ENCODE data around the gene NR5A2. TPM values are rescaled to one million over a fixed set of nuclear protein-coding genes. Genes with fewer than 3 reads are reported as not detected.

The NR5A2 gene
- total RNA-seq, result not detected

DNA sequence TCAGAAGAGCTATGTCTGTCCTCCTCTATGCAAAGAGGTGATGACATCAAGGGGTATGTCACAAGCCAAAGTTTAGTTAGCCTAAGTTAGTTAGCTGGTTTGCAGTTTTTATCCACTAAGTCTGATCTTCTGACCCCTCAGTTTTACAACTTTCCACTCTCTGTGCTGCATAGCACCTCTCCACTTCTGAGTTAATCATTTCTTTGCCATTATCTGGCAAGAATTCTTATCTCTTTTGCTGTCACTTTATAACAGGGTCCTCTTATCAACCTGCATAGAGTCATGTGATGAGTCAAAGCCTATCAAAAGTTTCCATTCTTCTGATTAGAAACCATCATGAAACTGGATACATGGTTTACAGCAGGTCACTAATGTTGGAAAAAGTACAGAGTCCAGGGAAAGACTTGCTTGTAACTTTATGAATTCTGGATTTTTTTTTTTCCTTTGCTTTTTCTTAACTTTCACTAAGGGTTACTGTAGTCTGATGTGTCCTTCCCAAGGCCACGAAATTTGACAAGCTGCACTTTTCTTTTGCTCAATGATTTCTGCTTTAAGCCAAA lies at the start of gene NR5A2:
TSS of gene NR5A2 (plus strand) at position 447 of the 560 bp plus-strand sequence. CDS start 138 bp downstream, outside the sequence.
- no peak for DNase-seq

DNA sequence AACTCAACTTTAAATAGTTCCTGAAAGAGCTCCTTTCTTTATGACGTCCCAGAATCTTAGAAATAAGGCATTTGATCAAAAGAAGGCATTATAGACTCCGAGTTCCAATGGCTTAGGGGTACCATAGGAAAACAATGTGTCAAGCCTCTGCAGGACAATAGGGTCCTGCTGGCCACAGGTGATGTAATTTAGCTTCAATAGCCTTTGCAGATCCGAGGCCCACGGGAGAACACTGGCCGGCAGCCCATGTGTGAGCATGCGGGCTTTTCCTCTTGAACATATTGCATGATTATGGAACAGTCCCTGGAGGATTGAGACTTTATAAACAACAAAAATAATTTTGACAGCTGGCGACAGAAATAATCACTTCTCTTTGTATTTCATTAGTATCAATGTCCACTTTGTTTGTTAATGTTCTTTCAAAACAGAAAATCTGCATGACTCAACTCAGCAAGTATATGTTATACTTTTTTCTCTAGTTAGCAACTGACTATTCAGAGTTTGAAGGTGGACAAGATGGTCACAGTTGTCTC lies 49.0 kb upstream of the NR5A2 start:
- no peak for DNase-seq

DNA sequence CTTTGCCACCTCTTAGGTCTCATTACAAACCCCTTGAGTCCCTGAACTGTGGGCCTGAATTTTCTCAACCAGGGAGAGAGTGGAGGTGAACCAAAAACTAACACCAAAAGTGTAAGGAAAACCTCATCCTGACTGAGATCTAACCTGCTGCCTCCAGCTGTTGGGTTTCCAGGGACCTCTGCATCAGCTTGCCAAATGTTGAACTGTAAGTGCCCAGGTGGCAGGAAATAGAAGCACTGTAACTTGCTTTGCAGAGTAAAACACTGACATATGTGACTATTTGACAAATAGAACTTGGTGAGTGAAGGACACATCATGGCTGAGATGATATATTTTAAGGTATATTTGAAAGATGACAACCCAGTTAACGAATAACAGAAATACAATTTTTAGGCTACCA lies 48.4 kb upstream of the NR5A2 start:
- no peak for DNase-seq

DNA sequence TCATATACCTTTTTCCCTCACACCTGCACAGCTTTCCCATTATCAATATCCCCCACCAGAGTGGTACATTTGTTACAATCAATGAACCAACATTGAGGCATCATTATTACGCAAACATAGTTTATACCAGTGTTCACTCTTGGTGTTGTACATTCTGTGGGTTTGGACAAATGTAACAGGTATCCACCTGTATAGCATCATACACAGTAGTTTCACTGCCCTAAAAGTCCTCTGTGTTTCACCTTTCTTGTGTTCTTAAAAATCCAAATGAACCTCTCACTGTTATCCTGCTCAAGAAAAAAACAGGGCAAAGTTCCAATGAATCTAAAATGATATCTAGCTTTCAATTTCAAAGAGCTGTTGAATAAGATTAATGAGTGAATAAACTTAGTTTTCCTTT lies 45.9 kb upstream of the NR5A2 start:
- no peak for DNase-seq

DNA sequence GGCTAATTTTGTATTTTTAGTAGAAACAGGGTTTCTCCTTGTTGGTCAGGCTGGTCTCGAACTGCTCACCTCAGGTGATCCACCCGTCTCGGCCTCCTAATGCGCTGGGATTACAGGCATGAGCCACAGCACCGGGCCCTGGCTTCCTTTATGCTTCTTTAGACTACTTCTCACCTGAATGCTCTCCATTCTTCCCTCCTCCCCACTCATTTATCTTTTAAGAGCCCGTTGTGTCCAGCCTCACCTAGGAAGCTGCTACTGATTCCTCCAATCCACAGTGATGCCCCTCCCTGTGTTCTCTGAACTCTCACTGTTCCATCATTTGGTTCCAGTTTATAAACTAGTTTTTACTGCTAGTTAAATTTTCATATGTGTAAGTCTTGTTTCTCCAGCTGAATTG lies 44.9 kb upstream of the NR5A2 start:
- DNase-seq, result no peak

DNA sequence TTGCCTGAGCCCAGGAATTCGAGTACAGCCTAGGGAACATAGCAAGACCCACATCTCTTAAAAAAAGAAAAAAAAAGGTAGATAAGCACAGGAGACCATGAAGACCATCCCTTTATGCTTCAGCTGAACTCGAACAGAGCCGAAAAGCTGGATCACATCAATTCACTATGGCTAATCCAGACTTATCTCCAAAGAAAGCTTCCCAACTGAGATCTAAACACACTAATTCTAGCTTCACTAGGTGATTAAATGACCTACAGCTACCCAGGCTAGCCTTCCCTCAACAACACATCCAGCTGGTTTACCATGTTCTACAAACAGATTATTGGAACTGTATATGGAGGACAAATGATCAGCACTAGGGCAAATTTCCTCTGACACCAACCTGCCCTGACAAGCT lies 44.0 kb upstream of the NR5A2 start:
- no peak for DNase-seq

DNA sequence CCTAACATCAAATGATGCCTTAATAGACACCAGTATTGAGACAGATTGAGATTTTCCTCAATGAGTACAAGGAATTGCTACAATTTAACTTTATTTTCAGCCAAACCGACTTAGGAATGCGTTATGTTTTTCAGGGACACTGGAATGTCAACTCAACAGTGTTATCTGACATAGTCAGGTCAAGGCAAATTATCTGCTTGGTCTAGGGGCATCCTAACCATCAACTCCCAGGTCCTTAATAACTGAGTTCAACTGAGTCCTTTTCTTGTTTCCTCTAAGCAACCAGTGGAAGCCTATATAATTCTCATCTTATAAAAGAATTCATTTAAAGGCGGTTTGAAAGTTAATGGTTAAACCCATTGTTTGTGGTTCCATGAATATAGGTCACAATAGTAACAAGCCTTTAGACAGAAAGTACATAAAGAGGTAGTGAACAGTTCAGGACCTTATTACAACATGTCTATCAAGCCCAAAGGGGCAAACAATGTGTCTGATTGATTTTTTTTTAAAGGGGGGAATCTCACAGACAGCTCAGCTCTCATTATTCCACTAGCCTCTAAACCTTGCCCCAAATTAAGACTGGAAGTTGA lies 32.3 kb upstream of the NR5A2 start:
- DNase-seq, result no peak

DNA sequence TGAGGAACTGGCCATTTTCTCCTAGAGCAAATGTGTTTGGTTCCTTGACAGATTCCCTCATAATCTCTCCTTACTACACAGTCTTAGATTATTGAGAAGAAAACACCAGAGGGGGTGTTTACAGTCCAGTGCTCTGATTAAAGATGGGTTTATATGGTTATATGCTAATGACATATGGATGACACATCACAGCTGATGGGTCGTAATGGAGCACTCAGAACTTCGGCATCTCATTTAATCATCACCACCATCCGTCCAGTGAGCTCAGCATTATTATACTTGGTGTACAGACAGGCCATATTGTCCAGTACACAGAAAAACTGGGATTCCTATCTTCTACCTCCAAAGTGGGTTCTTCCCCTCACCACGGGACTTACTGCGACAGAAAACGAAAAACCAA lies 22.3 kb upstream of the NR5A2 start:
- DNase-seq, result no peak

DNA sequence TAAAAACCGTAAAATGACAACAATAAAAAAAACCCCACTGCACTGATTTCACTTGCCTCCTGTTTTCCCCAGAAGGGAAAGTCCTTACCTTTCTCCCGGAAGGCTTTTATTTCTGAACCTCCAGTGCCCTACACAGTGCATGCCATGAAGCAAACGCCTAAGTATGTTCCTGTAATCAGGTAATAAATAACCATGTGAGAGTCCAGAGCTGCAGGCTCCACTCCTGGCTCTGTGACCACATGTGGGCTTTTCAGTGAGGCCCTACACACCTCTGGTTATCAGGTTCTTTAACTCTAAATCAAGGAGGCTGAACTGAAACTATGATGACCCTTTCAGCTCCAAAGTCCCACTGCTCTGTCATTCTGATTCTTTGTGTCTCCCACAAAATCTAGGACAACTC lies 20.8 kb upstream of the NR5A2 start:
- no peak for DNase-seq

DNA sequence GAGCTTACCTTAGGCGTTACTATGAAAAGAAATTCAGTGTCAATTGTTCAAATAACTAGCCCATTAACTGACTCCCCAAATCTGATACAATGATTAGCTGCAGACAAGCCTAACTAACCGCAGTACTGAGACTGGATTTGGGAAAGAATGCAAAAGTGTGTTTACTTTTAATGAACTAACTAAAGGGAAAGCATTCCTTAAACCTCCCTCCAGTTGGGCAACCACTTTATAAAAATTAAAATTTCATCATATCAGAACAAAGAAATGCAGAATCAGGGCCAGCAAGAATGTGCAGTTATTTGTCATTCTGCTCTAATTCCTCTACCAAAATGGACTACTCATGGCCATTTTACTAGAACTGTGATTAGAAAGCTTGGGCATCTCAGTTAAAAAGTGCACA lies 11.7 kb upstream of the NR5A2 start:
- DNase-seq, result no peak

DNA sequence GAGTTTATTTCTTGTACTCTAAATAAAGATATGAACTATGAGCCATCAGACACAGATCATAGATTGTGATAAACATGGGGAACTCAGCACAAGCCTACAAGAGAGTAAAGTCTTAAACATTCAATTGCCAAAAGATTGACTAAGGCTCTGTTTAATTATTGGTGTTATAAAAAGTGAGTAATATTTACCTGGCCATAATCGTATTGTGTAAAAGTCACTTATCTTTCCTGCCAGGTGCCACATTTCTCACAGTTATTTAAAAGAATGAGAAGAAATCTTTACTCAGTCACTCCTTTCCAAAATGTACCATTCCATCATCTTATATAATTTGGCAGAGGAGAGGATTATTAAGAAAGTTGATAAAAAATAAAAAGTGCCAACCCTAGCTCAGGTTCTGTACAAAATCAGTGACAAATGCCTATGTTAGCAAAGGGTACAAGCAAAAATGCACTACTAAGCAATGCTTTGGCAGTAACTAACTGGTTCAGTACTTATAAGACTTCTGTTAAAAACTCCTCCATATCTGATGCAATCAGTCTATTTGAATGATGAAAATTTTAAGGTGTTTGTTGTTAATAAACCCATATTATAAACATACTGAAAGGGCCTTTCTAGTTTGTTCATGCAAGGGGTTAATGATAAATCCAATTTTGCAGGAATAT lies 5.8 kb upstream of the NR5A2 start:
- no peak for DNase-seq

DNA sequence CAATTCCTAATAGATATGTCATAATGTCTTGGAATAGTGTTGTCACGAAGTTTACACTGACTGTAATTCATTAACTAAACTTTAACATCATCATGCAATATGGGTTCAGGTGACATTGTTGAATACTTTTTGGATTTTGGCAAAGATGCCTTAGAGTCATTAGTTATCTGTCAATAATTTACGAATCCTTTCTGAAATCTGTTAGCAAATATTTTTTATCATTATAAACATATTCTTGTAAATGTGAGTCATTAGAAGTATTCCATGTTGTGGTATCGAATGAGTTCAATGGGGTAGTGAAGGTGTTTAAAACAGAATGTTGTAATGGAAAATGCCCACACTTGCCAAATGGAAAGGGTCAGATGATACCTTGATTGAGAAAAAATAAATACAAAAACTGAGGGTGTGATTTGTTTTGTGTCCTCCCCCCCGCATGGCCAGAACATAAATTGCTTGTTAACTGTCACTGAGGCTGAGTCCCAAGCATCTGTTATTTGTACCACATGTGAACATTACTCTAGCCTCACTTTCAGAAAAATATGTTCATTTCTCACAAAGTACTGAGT lies 5.2 kb upstream of the NR5A2 start:
- DNase-seq, result no peak

DNA sequence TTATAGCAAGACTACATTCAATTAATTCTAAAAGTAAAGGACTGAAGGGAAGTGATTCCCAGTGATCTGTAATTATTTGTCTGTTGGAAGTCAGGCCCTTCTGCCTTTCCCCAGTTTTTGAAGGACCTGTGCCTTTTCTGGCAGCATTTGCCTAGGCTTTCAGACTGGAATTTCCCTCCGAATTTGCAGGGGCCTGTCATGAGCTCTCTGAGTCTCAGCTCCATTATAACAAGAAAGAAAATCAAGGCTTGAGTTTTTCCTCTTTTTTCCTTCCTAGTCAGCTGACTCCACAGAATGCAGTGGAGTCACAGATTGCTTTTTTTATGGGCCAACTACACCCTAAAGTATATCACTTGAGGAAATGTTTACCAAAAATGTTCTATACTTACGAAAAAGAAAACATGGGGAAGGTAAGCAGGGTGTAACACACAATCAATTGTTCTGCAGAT lies 1.1 kb downstream of the NR5A2 start:
- DNase-seq, result no peak

DNA sequence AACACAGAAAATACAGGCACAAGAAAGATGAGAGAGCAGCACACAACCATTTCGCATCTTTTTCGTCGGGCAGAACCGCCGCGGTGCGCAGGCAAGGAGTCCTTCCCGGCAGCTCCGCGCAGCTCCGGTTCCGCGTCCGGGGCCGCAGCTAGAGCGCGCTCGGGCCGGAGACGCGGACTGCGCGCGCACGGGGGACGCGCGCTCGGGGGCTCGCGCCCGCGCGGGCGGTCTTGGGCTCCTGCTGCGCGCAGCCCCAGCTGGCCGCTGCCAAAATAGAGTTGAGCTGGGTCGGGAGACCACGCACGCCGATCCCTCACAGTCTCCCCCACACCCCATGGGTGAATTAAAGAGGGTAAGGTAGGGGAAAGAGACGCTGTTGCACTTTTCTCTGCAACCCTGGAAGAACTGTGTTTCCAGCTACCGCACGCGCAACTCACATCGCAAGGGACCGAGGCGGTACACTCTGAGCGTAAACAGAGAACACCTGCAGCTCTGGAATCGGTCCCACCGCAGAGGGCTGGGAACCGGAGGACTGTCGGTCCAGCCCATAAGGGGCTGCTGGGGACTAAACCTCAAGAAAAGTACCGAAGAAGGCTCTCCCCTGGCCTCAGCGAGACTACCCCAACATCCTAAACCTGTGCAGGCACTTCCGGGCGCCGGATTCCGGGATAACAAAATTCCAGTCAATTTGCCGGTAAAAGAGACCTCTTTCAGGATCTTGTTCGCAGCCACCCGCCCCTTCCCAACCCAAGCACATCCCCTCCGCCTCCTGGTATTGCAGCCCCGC lies 1.7 kb downstream of the NR5A2 start:
- no peak for DNase-seq

DNA sequence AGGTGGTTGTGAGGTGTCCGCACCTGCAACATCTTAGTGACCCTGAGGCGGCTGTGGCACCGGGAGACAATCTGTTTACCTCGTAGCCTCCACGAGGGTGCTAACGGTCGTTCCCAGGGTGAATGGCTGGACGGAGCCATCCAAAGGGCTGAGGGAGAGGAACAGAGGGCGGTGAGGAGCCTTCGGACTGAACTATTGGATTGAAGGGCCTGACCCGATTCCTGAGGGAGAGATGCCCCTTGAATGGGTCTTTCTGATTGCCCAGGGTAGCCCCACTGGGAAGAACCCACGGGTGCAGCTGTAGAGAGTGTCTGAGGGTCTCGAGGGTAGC lies 2.3 kb downstream of the NR5A2 start:
- no peak for DNase-seq

DNA sequence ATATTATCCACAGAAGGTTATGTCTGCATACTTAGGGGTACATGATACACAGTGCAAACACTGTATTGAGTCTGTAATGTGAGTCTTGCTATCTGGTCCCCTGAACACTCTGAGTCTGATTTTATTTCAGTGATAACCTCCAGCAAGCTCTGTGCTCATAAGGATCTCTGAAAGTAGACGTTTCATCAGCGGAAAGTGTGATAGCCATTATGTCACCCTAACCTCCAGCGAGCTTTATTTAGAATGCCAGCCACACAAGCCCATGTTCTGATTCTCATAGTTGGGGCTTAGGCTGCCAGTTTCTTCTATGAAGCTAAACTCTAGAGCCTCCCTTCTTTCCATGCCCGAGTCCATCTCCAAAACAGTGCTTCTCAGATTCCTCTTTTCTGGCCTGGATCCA lies 3.3 kb downstream of the NR5A2 start:
- no peak for DNase-seq

DNA sequence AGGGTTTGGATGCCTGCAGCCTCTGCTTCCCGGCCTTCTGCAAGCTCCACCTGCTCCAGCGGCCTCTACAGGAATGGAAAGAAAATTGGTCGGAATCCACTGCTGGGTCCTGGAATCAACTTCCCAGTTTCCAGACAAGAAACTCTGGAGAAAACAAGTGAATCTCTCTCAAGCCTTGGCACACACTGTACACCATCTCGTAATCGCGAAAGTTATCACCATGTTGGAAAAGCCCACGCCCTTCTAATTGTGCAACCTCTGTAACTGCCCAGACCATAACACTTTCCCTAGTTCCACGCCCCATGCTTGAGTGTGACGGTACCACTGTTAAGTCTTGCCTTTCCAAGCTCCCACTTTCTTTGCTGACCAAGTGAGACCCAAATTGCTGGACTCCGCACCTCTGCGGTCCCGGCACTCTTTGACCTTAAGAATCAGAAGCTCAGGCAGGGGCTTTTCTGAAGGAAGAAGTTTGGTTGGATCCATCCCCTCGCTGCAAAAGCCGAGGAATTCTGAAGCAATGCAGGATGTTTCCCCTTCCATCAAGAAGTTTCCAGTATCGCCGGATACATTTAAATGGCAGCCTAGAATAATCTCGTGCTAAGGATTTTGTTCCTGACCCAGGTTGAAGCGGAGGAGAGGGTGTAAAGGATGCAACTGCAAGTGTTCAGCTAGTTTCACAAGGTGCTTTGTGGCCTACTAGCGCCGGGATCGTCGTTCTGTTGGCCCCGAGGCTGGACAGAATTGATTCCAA lies 6.2 kb downstream of the NR5A2 start:
- no peak for DNase-seq

DNA sequence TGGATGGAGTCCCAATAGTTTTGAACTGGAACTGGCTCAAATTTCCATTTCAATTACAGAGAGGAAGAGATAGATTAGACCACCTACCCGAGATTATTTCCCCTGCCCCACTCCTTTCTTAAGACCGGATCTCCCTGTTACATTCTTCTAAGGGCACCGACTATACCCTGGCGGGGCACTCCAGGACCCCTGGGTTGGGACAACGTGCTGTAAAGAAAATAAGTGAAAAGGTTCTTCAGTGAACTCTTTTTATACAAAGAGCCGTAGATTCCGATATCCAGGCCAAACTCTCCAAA lies 6.7 kb downstream of the NR5A2 start:
- no peak for DNase-seq

DNA sequence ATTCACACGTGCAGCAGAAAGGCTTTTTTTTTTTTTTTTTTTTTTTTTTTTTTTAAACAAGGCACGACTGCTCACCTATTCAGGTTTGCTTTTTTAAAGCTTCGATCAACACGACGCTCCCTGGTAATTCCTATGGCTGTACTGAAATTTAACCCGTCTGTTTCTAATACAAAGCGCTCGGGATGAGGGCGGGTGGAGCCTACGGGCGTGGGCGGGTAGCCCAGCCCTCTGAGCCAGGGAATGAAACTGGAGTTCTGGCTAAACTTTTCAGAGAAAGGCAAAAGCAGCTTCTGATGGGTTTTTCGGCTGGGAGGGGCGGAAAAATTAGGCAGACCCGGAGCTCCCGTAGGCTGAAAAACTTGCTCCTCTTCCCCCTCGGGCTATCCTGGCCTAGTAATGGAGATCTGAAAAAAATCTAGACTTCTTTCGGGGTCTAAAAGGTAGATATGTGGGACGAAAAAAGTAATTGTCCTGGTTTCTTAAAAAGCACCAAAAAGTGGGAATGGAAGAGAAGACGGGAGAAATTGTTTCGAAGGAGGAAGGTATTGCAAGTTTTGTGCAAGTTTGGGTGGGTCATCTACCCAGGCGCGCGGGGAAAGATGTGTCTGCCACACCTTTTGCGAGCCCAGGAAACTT lies 7.4 kb downstream of the NR5A2 start:
- DNase-seq, result no peak

DNA sequence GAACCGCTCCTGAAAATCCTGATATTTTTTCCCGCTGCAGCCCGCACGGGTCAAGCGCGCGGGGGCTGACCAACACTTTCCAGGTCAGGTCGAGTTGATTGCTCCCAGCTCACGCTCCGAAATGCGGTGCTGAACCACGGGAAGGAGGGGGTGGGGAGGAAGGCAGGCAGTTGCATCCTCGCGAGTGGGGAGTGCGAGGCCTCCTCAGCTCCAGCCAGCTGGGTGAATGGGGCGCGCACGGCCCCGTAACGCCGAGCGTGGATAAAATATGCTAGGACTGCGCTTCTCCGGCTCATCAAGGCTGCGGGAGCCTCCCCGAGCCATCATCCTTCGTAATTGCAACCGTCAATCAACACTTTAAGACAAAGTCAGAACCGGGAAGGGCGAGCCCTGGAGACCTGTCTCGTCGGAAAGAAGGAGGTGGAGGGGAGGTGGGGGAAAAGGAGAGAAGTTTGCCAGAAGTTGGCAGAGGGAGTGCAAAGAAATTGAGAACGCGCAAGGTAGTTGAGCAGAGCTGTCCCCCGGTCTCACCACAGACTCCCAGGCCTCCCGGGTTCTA lies 8.0 kb downstream of the NR5A2 start:
- DNase-seq, result no peak

DNA sequence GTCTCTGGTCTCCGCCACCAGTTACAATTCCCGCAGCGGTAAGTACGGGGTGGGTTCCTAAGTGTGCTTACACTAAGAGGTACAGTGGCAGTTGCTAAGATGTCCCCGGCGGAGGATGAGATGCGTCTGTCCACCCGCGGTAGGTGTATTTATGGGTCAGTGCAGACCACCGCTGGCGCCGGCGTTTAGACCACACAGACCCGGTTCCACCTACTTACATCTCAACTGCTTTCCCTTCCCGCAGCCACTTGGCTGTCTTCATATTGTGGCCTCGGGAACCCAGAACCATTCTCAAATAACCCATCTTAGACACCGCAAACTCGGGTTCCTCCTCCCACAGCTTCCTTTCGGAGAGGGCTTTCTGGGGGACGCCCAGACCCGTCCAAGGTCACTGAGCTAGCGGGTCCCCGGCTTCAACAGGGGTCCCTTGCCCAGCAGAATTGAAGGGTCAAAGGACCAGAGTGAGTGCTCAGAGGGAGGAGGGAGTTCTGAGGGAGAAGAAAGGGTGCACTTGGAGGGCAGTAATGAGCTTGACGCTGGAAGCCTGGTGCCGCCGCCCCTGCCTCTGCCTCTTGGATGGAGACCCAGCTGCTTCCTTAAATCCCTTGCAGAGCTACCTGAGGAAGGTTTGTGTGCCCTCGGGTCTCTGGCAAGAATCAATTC lies 8.6 kb downstream of the NR5A2 start:
- no peak for DNase-seq
